Progenitor cell of endocrine pancreas (in vitro differentiated cells): ENCODE results near the gene MYBPC3. TPM values are rescaled to one million over a fixed set of nuclear protein-coding genes. Genes with fewer than 3 reads are reported as not detected.

Experiments used
- DNase-seq: peaks from one replicate; pipeline ENCODE4 v3.0.0; 2021; ENCODE audit warnings: low spot score; ENCODE audit not compliant: unreplicated experiment
- H3K27ac Mint-ChIP-seq: 2 replicates; pipeline ENCODE4 v1.8.0; 2021; ENCODE audit warnings: mild to moderate bottlenecking, moderate library complexity, mixed read lengths
- H3K27me3 Mint-ChIP-seq: 2 replicates; pipeline ENCODE4 v1.8.0; 2021; ENCODE audit warnings: mixed read lengths
- H3K36me3 Mint-ChIP-seq: 2 replicates; pipeline ENCODE4 v1.8.0; 2022; ENCODE audit warnings: mixed read lengths; ENCODE audit not compliant: insufficient read depth
- H3K4me1 Mint-ChIP-seq: 2 replicates; pipeline ENCODE4 v1.8.0; 2021; ENCODE audit warnings: low read depth, mixed read lengths
- H3K4me3 Mint-ChIP-seq: 2 replicates; pipeline ENCODE4 v1.8.0; 2021; ENCODE audit warnings: low read depth, mild to moderate bottlenecking, moderate library complexity, mixed read lengths
- H3K9me3 Mint-ChIP-seq: 2 replicates; pipeline ENCODE4 v1.8.0; 2021; ENCODE audit warnings: low read depth, mixed read lengths
- CTCF ChIP-seq: fragments of 200-600 bp; sonication (generic); IDR thresholded peaks from one replicate; pipeline ENCODE4 v1.5.0; 2021; ENCODE audit warnings: antibody characterized with exemption, mild to moderate bottlenecking; ENCODE audit not compliant: unreplicated experiment
- total RNA-seq: library from RNA; stranded (reverse); gene quantifications from 2 replicates; pipeline ENCODE4 v1.2.1, GENCODE V29; 2021

MYBPC3 gene
- total RNA-seq, 1 donor from 2014 or later: 0.10 TPM

DNA sequence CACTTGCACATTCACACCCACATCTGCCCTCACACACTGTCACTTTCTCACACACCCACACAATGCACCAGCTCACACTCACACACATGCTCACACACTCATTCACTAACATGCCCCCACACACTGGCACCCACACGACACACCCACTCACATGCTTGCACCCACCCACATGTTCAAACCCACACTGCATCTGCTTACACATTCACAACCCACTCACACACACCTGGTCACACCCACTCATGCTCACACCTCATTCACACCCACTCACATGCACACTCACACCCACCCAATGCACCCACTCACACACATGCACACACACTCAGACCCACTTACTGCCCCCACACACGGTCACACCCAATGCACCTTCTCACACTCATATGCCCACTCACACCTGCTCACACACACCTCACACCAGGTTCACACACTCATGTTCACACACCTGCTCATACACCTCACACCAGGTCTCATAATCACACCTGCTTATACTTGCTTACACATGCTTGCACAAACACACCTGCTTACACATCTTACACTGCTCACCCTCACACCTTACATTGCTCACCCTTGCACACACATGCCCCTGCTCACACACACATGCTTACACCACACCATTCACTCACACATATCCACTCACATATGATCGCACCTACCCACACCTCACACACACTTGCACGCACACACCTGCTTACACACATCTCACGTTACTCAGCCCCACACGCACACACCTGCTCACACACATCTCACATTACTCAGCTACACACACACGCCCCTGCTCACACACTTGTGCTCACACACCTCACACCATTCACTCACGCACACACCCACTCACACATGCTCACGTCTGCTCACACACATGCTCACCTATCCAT, 3.9 kb upstream of the MYBPC3 start:
- H3K27ac Mint-ChIP-seq: no peak overlapping the region
- no peak for DNase-seq
- H3K36me3 Mint-ChIP-seq: no peaks in the 10 kb centered on the region
- no peaks in the 10 kb centered on the region for H3K9me3 Mint-ChIP-seq
- H3K4me3 Mint-ChIP-seq: no peak overlapping the region
- no peak for TF ChIP-seq CTCF
- H3K27me3 Mint-ChIP-seq: no peaks in the 10 kb centered on the region
- peaks cover 2% of the 10 kb centered on the region for H3K4me1 Mint-ChIP-seq

DNA sequence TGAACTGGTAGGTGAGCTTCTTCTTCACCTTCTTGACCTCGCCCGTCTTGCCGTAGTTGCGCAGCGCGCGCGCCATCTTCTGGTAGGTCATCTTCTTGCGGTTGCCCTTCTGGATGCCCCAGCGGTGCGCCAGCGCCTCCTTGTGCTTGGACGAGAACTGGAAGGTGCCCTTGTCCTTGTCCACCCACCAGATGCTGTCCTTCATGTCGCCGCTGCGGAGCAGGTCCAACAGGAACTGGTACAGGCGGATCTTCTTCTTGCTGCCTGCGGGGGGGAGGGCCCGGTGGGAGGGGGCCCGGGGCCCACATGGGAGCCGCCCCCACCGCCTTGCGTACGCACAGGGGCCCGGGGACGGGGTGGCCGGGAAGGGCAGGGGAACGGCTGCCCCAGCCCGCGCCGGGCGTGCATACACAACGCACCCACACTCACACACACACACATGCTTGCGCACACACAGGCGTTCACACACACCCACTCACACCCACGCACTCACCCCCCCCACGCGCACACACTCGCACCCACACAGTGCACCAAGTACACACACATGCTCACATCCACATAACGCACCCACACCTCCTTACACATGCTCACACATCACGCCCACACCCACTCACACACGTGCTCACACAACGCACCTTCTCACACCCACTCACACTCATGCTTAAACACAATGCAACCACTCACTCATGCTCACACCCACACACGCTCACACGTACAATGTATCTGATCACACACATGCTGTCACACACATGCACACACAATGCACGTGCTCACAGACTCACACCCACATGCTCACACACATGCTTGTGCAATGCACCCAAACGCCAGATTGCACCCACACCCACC, 3.0 kb upstream of the MYBPC3 start:
- H3K27me3 Mint-ChIP-seq: no peaks in the 10 kb centered on the region
- no peaks in the 10 kb centered on the region for H3K9me3 Mint-ChIP-seq
- peak overlapping the region; percentile 46 for H3K27ac Mint-ChIP-seq
- peak overlapping the region; percentile 72 for H3K4me3 Mint-ChIP-seq
- peaks cover 2% of the 10 kb centered on the region for H3K4me1 Mint-ChIP-seq
- peak; percentile 97 for TF ChIP-seq CTCF
- H3K36me3 Mint-ChIP-seq: no peaks in the 10 kb centered on the region
- DNase-seq: peak; percentile 97

DNA sequence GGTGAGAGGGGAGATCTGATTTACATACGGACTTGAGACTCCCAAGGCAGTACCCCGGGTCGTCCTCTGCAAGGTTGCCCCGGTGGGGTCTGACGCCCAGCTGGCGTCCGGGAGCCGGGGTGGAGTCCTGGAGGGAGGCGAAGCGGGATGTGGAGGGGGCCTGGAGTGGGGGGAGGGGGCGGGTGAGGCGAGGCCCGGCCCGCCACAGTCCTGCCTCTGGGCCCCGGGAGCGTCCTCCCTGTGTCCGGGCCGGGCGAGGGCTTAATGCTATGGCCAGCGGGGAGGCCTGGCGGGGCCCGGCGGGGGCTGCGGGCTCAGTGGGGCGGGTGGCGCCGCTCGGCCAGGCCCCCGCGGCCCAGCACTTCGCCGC, 2.4 kb upstream of the MYBPC3 start:
- Mint-ChIP-seq H3K4me1 (peaks cover 2% of the 10 kb centered on the region), H3K4me3 (peak overlapping the region; percentile 72), H3K27me3 (no peaks in the 10 kb centered on the region), H3K36me3 (no peaks in the 10 kb centered on the region), H3K27ac (no peak overlapping the region), H3K9me3 (no peaks in the 10 kb centered on the region)
- no peak for TF ChIP-seq CTCF
- DNase-seq: no peak

DNA sequence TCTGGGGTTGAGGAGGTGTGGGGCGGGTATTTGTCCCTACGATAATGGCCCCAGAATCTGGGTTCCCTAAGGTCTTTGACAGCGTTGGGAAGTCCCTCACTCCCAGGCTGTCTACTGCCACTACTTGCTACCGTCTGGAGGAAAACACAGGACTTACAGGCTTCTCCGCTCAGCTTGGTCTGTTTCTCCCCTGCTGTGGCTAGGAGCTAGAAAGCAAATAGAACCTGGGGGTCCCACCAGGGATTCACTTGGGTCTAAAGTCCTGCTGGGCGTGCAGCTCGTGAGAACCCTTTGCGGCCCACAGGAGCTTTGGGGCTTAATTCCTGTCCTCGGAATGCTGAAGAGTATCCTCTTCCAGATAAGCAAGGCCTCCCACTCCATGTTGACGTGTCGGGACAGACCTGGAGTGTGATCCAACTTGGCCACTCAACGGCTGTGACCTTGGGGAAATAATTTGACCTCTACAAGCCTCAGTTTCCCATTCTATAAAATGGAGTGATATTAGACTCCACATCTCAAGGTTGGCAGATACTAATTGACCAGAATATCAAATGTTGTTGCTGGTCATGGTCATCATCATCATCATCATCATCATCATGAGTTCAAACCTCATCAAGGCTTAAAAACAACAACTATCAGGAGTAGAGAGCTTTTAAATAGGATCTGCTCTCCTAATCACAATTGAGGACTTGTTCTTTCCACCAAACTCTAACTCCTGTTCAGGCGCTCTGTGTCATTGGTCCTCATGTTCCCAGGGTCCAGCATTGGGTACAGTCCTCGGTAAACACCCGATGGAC, 1.7 kb upstream of the MYBPC3 start:
- no peaks in the 10 kb centered on the region for H3K9me3 Mint-ChIP-seq
- no peak for TF ChIP-seq CTCF
- H3K27ac Mint-ChIP-seq: peak overlapping the region; percentile 65
- H3K4me1 Mint-ChIP-seq: peaks cover 2% of the 10 kb centered on the region
- H3K36me3 Mint-ChIP-seq: no peaks in the 10 kb centered on the region
- no peak for DNase-seq
- no peaks in the 10 kb centered on the region for H3K27me3 Mint-ChIP-seq
- peak overlapping the region; percentile 45 for H3K4me3 Mint-ChIP-seq
